Body of pancreas (tissue), 4 donors: ENCODE data around the gene ANP32A. TPM values are rescaled to one million over a fixed set of nuclear protein-coding genes. Genes with fewer than 3 reads are reported as not detected.

Experiments used
- ATAC-seq: fragments of 150-250 bp; one replicate; pipeline ENCODE4 v1.9.1; 2016
- DNase-seq, 4 donors: peaks; one replicate each; pipeline ENCODE4 v3.0.0-alpha.2; 2019
- H3K27ac ChIP-seq, 4 donors: fragments of 200-600 bp; sonication (generic); 1 replicate in 3 of 4; 2 replicates in 1 of 4; pipeline versions ENCODE4 v1.5.1 to v1.6.1; 2016 to 2019; ENCODE audit warnings: mild to moderate bottlenecking in 1 of 4, mixed read lengths in 1 of 4, moderate library complexity in 1 of 4
- H3K27me3 ChIP-seq, 2 donors: fragments of 200-600 bp; sonication (generic); one replicate each; pipeline ENCODE4 v1.6.0; 2016; ENCODE audit warnings: mild to moderate bottlenecking in 1 of 2
- H3K36me3 ChIP-seq, 2 donors: fragments of 200-600 bp; sonication (generic); replicated peaks in 1 of 2; 2 replicates each; pipeline ENCODE4 v1.5.1; 2016; ENCODE audit warnings: low read depth in 2 of 2; ENCODE audit not compliant: insufficient read depth in 1 of 2
- H3K4me1 ChIP-seq: fragments of 200-600 bp; sonication (generic); one replicate; pipeline ENCODE4 v1.6.0; 2016
- H3K4me3 ChIP-seq, 2 donors: fragments of 200-600 bp; sonication (generic); 1 replicate in 1 of 2; 2 replicates in 1 of 2; pipeline ENCODE4 v1.5.1; 2016 to 2019
- H3K9me3 ChIP-seq, 3 donors: fragments of 200-600 bp; sonication (generic); 1 replicate in 2 of 3; 2 replicates in 1 of 3; pipeline ENCODE4 v1.5.1; 2016
- CTCF ChIP-seq, 7 experiments: fragments of 450-650 bp in 4 of 7; fragments of 200-600 bp in 3 of 7; sonication (generic) in 3 of 7; IDR thresholded peaks; one replicate each; pipeline ENCODE4 v1.5.1; 2016 to 2019; ENCODE audit warnings: antibody characterized with exemption in 7 of 7
- POLR2A ChIP-seq, 3 donors: fragments of 450-650 bp; IDR thresholded peaks; one replicate each; pipeline ENCODE4 v1.6.1; 2016; ENCODE audit warnings: antibody characterized with exemption in 3 of 3, mild to moderate bottlenecking in 2 of 3
- WGBS, 2 donors: methylation state at CpG; one replicate each; pipeline ENCODE4 v1.1.5; 2017; 5-methylcytosine and 5-hydroxymethylcytosine counted together
- intact Hi-C: fragments of 100-400 bp; cut with DNase I; formaldehyde crosslinking; loops from one replicate; pipeline ENCODE4 v1.15.1; 2023
- total RNA-seq, 2 donors: library from RNA; depleted of rRNA; stranded (reverse); fragments of >200 nt; gene quantifications; one replicate each; pipeline ENCODE4 v1.1.0, GENCODE V29; 2016

ANP32A gene
- total RNA-seq, 2 donors from 2014 or later = 27.7 to 37.4 TPM

- Histone ChIP-seq H3K4me1 (peaks cover 9% of the 10 kb centered on the region), H3K4me3 (peak overlapping the region in 1 of 2 donors; percentile 9), H3K27ac (no peak overlapping the region), H3K9me3 (no peaks in the 10 kb centered on the region), H3K36me3 (no peaks in the 10 kb centered on the region), H3K27me3 (peaks cover 0 to 9% of the 10 kb centered on the region in 2 donors)
- TF ChIP-seq POLR2A (IDR thresholded peaks at IDR 0.05) (no peak), CTCF (IDR thresholded peaks at IDR 0.05) (no peak)
- peak; percentile 62 for ATAC-seq
- intact Hi-C loops = no loop called here
- DNase-seq = peak in 3 of 4 donors; percentile 9 to 39 (median 23)
- WGBS, 2 donors = 8 to 11% methylated on average over 24 to 32 of the region's 32 CpGs
Observed at GRCh38 chr15:68843425-68844311, 23.0 kb upstream of the ANP32A start.

- TF ChIP-seq CTCF (IDR thresholded peaks at IDR 0.05) (no peak), POLR2A (IDR thresholded peaks at IDR 0.05) (no peak)
- H3K27me3 ChIP-seq = peaks cover 0 to 9% of the 10 kb centered on the region in 2 donors
- 90 to 100% methylated on average over 1 of the region's 1 CpG for WGBS, 2 donors
- no peak overlapping the region for H3K4me3 ChIP-seq
- no peaks in the 10 kb centered on the region for H3K36me3 ChIP-seq
- intact Hi-C loops = no loop called here
- DNase-seq (no peak), ATAC-seq (no peak)
- H3K4me1 ChIP-seq = peaks cover 9% of the 10 kb centered on the region
- H3K9me3 ChIP-seq = no peaks in the 10 kb centered on the region
- no peak overlapping the region for H3K27ac ChIP-seq
Observed at GRCh38 chr15:68842958-68843357, 22.3 kb upstream of the ANP32A start.

- TF ChIP-seq POLR2A (IDR thresholded peaks at IDR 0.05) = no peak
- no peak for TF ChIP-seq CTCF (IDR thresholded peaks at IDR 0.05)
- DNase-seq (peak in 1 of 4 donors; percentile 29), ATAC-seq (no peak)
- H3K4me3 ChIP-seq = no peak overlapping the region
- H3K9me3 ChIP-seq = no peaks in the 10 kb centered on the region
- peaks cover 0 to 2% of the 10 kb centered on the region in 2 donors for H3K27me3 ChIP-seq
- 75 to 84% methylated on average over 3 of the region's 3 CpGs for WGBS, 2 donors
- intact Hi-C loops = no loop called here
- no peak overlapping the region for H3K27ac ChIP-seq
- no peaks in the 10 kb centered on the region for H3K36me3 ChIP-seq
- no peaks in the 10 kb centered on the region for H3K4me1 ChIP-seq
Observed at GRCh38 chr15:68834346-68834745, 13.7 kb upstream of the ANP32A start.

GRCh38 chr15:68833700-68834331 is 13.1 kb upstream of the ANP32A start:
- H3K4me1 ChIP-seq = no peaks in the 10 kb centered on the region
- TF ChIP-seq CTCF (IDR thresholded peaks at IDR 0.05) = no peak
- no peak for TF ChIP-seq POLR2A (IDR thresholded peaks at IDR 0.05)
- WGBS, 2 donors = 73 to 79% methylated on average over 10 of the region's 10 CpGs
- no peak for ATAC-seq
- peaks cover 0 to 2% of the 10 kb centered on the region in 2 donors for H3K27me3 ChIP-seq
- H3K9me3 ChIP-seq = no peaks in the 10 kb centered on the region
- no peaks in the 10 kb centered on the region for H3K36me3 ChIP-seq
- DNase-seq = no peak
- intact Hi-C loops = no loop called here
- H3K27ac ChIP-seq = no peak overlapping the region
- H3K4me3 ChIP-seq = no peak overlapping the region
